ENCODE measurements around the gene RASGRP4. TPM values are rescaled to one million over a fixed set of nuclear protein-coding genes. Genes with fewer than 3 reads are reported as not detected.

Gene RASGRP4
- total RNA-seq, 1 donor from 2014 or later: 0.24 TPM

DNA sequence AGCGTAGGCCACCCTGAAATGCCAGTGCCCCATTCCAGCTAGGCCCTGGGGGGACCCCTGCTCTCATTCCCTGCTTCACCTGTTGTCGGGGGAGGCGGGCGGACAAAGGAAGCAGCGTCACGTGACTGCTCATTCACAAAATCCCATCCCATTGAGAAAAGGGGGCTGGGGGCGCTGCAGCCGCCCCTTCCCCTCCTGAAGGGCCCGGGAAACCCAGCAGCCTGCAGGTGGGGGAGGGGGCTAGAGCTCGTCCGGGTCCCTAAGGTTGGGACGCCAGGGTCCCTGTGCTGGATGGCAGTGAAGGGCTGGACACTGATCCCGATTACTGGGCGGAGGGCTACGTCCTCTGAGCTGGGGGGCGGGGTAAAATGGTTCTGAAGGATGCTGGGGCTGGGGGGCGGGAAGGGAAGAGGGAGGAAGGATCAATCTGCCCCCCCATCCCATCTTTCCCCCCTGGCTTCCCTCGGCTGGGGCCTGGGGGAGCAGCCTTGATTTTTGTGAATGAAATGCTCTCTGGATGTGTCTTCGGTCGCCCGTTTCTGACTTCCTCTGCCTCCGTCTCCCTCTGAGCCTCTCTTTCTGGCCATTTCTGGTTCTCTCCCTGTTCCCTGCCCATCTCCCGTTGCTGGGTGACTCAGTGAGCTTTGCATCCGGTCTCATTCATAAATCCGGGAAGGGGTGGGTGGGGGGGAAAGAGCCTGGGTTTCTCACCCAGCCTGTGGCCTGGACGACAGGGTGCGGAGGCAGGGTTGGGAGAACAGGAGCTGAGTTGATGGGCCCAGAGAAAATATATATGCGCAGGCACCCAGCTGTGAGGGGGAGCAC, 36.7 kb downstream of the RASGRP4 start:
- no peak for ATAC-seq

DNA sequence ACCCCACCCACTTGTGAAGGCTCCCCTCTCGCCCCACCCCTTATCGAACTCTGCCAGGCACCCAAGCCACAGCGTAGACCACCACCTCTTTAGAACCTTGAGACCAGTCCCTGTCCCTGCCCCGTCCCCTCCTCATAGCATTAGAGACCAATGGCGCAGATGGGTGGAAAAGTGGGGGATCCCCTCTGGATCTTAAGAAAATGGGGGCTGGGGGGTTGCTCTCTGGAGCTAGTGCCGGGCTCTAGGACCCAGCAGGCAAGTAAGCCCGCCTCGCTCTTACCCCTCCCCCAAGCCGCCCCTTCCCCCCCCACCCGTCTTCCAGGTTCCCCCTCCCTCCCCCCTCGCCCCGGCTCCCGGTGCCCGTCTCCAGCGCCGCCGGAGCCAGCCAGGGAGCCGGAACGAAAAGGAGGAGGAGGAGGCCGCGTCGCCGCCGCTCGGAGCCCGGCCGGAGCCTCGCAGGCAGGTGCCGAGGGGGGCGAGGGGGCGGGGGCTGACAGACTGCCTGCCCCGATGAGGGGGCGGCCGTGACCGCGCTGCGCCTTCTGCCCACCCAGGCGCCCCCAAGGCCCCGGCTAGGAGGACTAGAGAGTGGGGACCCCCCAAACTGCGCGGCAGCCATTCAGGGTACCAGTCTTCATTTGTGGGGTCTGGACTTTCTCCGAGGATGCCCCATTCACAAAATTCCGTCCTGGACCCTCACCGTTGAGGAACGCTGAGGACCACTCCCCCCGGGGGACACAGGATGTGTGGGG, 37.5 kb downstream of the RASGRP4 start, which contains the start of gene SPRED3:
SPRED3 (plus strand) TSS at position 349 of the 752 bp plus-strand sequence. CDS start 1,606 bp downstream, outside the sequence.
- peak; percentile 1 for ATAC-seq

DNA sequence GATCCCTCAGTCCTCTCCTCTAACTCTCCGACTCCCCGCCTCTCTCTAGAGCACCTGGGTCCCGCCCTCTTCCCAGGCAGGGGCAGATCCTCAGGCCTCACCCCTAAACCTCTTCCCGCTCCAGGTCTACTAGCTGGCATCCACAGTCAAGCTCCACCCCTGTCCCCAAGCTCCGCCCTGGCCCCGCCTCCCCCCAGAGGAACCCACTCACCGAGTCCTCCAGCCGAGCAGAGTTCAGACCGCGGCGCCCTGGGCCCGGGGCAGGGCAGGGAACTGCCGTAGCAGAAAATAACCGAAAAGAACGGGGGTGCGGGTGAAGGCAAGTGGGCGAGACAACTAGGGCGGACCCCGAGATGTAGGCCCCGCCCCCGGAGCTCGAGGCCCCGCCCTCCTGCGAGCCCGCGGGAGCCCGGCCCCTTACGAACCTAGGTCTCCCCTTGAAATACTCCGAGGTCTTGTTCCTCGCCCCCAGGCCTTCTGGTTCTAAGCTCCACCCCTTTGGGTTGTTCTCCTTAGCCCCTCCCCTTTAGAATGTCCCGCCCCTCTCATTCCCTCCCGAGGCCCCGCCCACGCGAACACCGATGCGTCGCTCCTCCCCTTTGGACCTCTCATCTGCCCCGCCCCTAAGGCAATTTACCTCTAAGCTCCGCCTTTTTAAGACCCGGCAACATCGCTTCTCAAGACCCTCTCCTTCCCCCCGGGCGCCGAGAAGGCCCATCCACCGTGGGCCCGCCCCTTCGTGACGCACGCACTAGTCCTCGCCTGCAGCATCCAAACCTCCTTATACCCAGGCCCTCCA, 38.3 kb downstream of the RASGRP4 start, which contains the start of gene GGN:
GGN (minus strand) TSS at position 485 of the 799 bp plus-strand sequence. CDS start 773 bp downstream, outside the sequence.
- ATAC-seq: peak; percentile 81

DNA sequence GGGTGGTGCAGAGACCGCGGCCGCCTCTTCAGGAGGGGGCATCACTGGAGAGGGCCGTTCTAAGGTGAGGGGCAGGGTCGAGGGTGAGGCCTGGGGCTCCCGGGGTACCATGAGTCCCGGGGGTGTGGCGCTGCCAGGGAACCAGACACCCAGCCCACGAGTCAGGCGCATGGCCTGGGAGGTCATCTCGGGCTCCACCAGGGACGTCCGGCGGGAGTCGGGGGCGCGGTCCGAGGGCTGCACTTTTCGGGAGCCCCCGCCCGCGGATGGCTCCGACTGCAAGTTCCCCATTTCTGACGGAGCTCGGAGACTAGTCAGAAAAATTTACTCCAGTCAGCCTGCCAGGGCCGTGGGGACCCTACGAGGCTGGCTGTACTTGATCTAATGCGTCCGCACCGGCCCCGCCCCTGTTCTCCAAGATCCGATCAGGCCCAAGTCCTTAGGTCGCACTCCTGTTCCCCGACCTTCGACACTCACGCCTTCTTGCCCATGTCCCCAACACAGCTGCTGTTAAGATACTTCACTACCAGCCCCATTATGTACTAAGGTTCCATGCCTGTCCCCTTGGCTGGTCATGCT, 39.0 kb downstream of the RASGRP4 start:
- peak; percentile 1 for ATAC-seq

DNA sequence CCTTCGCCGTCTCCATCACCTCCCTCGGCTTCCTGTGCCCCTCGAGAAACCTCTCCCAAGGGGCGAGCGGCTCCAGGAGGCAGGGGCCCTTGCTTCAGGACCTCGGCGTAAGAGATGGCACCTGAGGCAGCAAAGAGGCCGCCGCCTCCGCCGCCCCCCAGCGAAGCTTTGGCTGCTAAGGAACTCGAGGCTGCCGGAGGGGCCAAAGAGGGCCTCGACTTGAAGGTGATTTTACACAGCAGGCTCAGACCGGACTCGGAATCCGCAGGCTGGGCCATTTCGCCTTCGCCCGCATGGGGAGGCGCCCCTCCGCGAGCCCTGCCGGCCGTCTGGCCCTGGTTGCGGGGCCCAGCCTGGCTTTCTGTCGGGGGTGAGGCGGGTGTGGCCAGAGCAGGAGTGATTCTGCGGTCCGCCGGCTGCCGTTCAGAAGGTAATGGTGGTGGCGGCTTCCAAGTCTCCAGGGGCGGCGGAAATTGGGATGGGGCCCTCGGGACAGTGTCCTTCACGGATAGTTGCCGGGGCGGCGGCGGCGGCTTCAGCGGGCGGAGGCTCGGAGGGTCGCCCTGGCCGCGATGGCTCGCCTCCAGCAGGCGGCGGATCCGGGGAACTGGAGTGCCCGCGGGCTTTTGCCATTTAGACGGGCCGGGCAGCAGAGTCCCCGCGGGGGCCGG, 39.6 kb downstream of the RASGRP4 start:
- ATAC-seq: no peak

DNA sequence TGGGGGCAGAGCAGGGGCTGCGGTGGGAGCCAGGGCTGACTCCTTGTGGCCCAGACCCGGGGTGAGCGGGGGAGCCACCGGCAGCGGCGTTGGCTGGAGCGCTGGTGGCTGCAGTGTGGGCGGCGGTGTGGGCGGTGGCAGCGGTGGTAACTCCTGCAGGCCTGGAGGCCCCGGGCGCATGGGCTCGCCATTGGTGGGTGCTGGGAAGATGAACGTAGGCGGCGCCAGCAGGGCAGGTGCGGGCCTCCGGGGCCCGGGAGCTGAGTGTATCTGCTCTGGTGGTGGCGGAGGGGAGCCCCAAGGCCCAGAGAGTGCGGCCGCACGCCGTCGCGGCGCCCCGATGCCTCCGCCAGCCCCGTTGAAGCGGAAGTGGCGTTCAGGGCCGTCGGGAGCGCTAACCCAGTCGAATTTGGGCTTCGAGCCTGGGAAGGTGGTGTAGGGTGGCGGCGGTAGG, 40.2 kb downstream of the RASGRP4 start:
- no peak for ATAC-seq

DNA sequence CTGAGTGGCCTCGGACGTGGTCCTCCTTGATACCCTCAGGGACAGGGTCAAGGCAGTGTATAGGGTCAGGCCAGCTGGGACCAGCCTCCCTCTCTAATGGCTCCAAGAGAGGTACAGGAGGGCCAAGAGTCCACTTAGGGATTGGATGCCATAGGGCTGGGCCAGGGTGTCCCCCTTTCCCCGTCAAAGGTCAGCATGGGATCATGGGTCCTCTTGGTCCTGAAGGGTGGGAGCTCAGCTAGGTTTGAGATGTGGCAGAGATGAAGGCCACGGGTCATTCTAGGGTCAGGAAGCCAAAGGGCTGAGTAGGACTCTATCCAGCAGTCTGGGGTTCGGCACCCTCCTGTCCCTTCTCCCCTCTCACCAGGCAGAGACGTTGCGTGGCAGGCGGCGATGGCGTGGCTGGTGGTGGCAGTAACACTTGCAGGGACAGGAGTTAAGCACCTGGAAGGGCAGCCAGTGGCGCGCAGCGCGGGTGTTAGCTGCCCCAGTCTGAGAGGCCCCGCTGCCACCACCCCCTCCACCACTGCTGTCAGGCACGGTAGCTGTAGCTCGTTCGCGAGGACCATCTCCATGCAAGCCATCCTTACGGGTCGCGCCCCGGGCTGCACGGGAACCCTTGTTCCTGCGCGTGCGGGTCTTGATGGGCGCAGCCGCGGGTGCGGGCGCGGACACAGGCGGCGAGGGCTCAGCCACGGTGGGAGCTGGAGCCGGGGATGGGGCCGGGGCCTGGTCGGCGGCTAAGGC, 40.8 kb downstream of the RASGRP4 start:
- ATAC-seq: no peak

DNA sequence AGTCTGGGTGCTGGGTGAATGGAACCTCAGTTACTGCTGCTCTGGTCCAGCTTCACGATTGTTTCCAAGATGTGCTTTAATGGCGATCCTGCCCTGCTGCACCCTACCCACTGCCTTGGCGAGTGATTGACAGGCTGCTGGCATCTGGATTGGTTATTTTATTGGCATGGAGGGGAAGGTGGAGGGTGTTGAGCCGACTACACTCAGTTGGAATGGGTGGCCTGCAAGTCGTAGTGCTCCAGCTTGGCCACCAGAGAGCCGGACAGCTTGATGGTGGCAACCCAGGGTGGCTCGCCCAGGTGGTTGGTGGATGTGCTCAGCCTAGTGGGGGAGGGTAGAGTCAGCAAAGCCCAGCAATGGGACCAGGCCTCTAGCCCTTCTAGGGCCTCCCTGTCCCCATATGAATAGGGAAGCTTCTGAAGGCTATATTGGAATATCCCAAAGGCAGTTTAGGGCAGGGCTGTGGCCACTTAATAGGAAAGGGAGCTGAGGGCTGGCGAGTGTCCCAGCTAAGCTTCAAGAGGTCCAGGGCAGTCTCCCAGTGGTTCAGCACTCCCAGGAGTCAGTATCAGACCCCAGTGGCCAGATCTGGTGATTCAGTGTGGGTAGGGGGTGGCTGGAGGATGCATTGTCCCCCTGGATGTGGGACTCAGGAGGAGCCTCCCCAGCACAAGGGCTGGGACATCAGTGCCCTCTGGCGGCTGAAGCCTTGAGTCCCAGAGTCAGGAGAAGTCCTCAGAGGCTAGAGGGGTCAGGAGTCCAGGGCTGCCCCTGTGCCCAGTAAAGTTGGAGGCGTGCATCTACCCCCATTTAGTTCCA, 41.6 kb downstream of the RASGRP4 start:
- ATAC-seq: no peak

DNA sequence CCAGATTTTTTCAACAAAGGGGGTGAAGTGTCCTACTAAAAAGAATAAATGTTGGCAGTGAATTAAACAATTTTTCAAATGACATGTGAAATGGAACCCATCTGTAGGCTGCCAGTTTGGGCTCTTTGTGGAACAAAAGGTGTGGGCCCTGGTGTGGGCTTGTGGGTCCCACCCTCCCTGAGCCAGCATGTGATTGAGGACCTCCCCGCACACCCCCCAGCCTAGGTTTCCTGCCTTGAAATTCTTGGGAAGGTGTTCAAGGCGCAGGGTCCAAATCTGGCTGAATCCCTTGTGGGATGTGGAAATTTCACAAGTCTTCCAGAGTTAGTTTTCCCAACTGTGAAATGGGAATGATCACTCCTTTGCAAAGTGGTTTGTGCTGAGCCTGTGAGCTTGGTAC, 42.3 kb downstream of the RASGRP4 start:
- ATAC-seq: no peak

DNA sequence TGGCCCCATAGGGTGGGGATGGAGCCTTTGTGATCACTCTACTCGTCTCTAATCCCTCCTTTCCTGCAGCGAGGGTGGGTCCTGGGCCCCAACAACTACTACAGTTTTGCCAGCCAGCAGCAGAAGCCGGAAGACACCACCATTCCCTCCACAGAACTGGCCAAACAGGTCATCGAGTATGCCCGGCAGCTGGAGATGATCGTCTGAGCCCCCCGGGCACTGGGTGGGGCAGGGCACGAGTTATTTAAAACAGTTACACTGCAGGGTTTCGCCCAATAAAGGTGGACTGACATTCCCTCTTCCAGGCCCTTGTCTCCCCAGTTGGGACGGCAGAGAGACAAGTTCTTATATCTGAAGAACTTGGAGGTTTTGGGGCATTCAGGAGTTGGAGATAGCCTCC, 42.8 kb downstream of the RASGRP4 start:
- no peak for ATAC-seq

DNA sequence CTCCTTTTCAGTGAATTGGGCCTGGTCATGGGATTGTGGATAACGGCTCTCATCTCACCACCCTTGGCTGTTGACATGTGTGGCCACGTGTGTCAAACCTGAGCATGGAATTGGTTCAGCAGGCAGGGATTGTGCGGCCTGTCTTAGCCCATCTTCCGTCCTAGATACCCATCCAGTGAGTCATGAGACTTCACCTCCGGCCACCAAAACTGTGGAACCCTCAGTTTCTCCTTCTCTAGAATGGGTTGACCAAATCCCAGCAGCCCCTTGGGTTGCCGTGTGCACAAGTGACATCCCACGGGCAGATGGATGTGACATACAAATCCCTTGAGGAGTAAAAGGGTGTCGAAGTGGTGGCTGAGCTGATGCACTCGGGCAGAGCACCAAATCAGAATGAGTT, 44.9 kb downstream of the RASGRP4 start:
- no peak for ATAC-seq

DNA sequence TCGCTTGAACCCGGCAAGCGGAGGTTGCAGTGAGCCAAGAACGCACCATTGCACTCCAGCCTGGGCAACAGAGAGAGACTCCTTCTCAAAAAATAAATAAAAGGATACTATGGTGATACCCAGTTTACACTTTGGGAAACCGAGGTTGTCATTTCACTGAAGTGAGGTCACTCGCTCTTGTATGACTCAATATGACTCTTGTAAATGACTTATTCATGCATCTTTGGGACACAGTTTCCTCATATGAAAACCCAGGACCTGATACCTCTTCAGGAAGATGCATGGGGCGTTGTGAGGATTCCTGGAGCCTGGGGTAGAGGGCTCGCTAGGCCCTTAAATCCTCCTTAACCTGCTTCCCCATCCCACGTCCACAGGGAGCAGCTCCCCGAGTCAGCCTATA, 47.2 kb downstream of the RASGRP4 start:
- ATAC-seq: no peak

DNA sequence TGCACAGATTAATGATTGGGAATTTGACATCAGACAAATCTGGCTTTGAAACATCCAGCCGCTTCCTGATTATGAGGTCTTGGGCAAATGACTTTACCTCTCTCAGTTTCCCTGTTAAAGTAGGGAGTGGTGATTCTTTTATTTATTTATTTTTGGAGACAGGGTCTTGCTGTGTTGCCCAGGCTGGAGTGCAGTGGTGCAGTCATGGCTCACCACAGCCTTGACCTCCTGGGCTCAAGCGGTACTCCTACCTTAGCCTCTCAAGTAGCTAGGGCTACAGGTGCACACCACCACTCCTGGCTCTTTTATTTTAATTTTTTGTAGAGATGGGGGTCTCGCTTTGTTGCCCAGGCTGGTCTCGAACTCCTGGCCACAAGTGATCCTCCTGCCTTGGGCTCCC, 49.0 kb downstream of the RASGRP4 start:
- ATAC-seq: no peak

DNA sequence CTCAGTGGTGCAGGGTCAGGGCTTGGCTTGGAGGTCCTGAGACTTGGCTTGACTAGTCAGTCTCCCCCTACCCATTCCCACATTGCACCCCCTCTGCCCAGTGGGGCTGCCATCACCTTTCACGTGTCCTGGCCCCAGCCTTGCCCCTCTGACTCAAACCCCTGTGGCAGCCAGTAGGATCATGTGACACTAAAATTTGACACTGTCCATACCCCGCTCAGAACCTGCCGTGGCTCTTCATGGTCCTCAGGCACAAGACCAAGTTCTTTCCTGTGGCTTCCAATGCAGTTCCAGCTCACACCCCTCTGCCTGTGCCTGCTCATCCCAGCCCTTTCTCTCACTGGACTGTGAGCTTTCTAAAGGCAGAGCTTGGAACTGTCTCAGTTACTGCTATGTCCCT, 49.4 kb downstream of the RASGRP4 start:
- no peak for ATAC-seq

DNA sequence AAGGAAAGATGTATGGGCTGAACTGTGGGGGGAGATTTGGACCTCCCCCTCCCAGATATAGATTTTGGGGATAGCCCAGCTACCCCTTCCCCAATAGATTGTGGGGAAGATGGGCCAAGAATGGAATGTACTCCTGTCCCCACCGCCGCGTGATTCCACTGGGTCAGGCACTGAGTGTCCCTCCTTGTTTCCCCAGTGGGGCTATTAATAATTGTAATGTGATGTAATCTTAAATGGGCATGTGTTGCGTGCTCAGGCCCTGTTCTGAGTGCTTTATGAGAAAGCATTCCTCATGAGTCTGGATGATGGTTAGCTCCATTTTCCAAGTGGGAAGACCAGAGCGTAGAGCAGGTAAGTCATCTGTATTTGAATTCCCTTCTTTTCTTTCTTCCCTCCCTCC, 50.3 kb downstream of the RASGRP4 start:
- ATAC-seq: no peak

DNA sequence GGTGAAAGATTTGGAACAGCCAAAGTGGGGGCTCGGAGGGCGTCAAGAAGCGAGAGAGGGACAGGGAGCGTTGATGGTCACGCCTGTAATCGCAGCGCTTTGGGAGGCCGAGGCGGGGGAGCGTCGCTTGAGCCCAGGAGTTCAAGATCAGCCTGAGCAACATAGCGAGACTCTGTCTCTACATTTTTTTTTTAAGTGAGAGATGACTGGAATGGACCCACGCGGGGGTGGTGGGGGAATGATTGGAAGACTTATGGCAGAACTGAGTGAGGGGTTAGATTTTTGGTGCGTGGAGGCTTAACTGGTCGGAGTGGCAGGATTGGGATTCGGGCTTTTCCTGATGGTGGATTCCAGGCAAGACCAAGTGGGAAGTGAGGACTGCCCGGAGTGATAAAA, 50.9 kb downstream of the RASGRP4 start:
- ATAC-seq: peak; percentile 6

DNA sequence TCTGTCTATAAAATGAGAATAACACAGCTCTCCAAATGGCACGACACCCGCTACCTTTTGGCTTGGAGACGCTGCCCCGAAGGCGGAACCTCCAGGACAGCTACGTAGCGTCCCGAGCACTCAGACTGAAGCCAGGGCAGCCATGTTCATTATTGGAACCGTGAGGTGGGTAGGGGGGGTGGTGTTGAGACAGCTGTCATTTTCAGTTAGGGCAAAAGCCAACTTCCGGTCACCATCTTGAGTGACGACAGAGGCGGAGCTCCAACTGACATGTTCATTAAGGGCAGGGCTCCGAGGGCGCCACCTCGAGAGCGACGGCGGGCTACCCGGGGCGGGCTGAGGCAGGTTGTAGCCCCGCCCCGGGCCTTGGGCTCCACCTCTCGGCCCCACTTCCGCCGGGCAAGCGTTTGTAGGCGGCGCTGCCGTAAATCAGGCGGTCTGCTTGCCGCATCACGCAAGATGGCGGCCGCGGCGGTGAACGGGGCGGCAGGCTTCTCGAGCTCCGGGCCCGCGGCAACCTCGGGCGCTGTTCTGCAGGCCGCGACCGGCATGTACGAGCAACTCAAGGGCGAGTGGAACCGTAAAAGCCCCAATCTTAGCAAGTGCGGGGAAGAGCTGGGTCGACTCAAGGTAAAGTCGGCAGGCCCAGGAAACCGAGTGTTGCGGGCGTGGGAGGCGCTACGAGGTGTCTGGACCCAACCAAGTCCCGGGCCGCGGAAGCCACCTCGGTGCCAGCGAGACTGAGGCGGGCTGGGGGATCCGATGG, 51.5 kb downstream of the RASGRP4 start, which contains the start of gene PSMD8:
PSMD8 (plus strand) TSS at position 240 of the 766 bp plus-strand sequence; CDS start at position 271, 31 bp downstream.
- ATAC-seq: peak; percentile 98

DNA sequence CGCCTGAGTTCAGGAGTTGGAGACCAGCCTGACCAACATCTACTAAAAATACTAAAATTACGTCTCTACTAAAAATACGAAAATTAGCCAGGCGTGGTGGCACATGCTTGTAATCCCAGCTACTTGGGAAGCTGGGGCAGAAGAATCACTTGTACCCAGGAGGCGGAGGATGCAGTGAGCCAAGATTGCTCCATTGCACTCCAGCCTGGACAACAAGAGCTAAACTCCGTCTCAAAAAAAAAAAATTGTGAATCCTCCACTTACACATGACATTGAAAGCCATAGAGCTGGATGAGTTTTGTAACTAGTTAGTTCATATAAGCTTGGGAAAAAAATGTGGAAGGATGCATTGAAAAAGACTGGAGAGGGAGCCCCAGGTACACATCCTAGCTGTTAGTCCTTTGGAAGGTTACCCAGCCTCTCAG, 52.1 kb downstream of the RASGRP4 start:
- no peak for ATAC-seq

DNA sequence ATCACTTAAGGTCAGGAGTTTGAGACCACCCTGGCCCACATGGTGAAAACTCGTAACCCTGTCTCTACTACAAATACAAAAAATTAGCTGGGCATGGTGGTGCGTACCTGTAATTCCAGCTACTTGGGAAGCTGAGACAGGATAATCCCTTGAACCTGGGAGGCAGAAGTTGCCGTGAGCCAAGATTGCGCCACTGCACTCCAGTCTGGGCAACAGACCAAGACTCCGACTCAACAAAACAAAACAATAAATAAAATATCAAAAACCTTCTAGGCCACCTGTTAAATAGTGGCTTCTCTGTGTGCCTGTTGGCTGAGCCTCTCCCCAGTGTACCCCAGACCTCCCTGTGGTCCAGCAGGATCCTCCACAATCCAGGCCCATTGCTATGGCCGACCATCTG, 54.9 kb downstream of the RASGRP4 start:
- ATAC-seq: no peak

All from esophagus mucosa (tissue), 1 donor.